GM23248 (cell line): ENCODE measurements around the gene SLC39A2.
"Not testable (repeated sequence)": the region's sequence is repeated elsewhere in the genome, so short reads cannot be mapped to it uniquely, and the experiment has no call there.

Source experiments
- EZH2 ChIP-seq: fragments of 200-600 bp; sonication (generic); IDR thresholded peaks from 2 replicates; pipeline ENCODE4 v1.6.1; 2018; ENCODE audit warnings: antibody characterized with exemption, mild to moderate bottlenecking; ENCODE audit not compliant: insufficient read depth, poor library complexity, severe bottlenecking
- EZH2phosphoT487 ChIP-seq: fragments of 200-600 bp; sonication (generic); IDR thresholded peaks from 2 replicates; pipeline ENCODE4 v1.6.1; 2018; ENCODE audit warnings: antibody characterized with exemption, moderate library complexity, mild to moderate bottlenecking, low read depth; ENCODE audit not compliant: insufficient read depth

DNA sequence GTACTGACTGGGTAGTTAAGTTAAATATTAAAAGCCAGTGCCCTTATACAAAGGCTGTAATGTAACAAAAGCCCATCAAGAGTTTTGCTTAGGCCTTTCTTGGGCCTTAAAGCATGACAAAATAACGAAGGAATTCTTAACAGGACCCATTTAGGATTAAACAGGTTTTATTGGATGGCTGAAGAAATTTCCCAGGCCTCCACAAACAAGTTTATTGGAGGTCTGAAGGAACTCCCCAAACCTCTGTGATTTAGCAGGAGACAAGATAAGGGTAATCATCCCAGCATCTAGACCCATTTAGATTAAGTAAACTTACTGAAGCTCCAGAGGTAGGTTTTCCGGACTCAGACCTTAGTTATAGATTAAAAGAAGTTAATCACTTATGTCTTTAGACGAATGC is 10.6 kb downstream of the SLC39A2 start:
- not testable (repeated sequence) for TF ChIP-seq EZH2phosphoT487, EZH2
